GM18907 (cell line): ENCODE results near the gene RASGEF1B.

Experiments
- ATAC-seq: cut with Tn5 transposase; IDR thresholded peaks from one replicate; pipeline ENCODE4 v1.9.1; 2021; ENCODE audit warnings: mild to moderate bottlenecking, moderate library complexity; ENCODE audit not compliant: unreplicated experiment

Gene RASGEF1B

DNA sequence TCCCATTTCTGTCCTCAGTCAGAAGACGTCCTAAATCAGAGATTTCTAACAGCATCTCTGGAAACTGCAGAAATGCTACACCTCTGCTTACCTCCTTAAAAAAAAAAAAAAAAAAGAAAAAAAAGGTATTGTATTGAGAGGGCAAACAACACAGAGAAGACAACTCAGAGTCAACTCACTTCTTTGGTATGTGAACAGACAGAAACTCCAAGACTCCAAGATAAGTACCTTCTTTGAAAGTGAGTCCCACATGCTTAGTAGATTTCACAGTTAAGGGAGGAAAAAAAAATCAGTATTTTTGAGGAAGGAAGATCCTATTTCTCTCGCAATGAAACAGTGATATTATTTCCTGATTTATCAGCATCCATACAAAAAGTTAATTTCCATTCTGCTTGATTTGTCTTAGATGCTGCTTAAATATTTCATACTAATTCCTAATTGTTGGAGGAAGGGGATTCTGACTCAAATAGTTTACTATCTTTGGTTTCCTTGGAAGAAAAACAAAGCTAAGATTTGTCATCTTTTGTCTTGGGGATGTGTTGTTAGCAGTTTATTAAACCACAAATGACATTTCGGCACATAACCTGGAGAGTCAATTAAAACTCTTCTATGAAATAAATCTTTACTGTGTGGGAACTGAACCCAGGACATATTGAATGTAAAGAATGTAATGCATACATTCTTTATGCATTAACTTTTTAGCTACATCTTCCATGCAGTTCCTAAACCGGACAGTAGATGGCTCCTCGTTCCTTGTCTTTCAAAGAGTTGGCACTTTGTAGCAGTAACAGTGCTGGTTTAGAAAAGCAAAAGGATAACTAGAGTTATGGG, 4.7 kb downstream of the RASGEF1B start:
- no peak for ATAC-seq

DNA sequence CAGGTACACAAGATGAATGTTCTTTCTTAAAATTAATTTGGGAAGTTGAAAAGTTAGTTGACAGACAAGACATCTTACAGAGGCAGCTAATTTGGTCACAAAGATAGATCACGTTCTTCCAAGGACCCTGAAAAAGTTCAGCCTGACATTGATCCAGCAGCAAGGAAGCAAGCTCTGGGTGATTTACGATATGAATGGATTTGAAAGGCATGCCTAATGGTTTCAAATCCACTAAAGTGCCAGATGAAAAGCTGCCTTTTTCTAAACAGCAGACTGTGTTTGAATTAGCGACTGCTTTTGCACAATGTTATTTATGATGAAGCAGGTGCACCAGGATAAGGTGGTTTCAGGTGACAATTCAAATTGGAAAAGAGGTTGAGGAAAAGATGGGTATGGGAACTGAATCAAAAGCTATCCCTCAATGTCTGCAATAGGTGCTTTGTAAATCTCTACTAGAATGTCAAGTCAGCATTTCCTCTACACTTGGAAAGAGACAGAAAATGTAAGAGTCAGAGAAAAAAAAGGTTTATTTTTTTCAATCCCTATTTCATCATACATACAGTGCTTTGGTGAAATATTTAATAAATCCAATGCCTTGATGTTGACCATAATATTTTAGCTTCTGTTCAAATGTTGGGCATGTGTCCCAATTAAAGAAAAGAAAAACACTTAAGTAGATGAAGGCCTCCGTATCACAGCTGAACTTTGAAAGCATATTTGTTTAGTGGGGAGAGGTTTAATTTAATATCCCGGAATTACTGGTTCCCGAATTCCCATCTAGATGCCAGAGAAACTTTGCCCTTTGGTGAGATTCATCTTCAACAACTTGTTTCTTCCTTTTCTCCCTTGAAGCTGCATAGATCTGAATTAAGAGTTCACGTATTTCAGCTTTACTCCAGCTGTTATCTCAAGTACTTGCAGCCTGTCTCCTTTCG, 6.0 kb downstream of the RASGEF1B start:
- no peak for ATAC-seq

DNA sequence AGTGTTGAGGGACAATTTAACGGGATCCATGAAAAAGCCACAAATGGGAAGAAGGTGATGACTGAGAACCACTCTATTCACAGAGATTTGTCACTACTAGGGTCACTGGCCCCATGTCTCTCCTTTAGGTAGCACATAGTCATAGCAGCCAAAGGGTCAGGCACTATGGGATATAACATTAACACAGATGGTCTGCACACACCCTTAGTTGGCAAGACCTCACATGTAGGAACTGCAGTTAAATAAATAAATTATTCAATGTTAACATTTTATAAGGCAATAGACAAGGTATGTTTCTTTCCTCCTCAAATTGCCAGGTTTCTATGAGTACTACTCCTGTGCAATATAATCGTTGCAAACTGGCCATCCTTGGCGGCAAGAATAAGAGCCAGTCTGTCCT, 10.9 kb downstream of the RASGEF1B start:
- ATAC-seq, result no peak

DNA sequence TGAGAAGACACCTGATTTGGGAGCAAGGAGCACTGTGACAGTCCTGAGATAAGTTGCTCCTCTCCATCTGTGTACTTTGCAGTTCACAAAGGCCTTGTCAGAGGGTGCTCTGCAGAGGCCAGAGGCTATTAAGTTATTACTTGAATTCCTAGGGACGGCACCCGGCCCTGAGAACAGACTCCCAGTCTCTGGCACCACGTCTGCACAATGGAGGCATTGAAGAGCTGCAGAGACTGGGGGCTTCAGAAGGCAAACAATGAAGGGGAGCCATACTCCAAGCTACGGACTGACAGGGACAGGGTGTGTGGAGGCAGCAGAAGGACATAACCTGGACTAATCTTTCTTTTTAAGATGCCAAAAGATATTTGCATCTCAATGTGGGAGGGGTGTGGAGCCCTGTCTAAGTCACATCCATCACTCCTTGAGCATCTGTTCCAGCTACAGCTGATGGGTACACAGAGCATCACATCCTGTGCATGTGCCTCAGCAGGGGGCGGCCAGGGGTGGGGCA, 11.5 kb downstream of the RASGEF1B start:
- ATAC-seq, result no peak

DNA sequence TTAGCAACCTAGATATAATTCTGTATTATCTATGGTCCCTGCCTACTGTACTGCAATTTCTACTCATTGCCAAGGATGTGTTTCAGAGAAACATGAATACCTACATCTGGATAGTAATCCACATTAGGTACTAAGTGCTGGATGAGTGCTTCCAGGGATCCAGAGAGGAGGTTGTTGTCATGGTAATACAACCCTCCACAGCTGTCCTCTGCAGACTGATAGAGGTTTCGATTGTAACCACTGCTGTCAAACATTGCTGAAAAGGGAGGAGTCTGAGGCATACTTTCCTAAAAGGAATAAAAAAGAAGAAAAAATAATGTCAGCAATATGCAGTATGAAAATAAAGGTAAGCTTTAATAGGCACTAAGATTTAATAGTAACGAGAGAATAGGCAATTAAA, 12.5 kb downstream of the RASGEF1B start:
- no peak for ATAC-seq

DNA sequence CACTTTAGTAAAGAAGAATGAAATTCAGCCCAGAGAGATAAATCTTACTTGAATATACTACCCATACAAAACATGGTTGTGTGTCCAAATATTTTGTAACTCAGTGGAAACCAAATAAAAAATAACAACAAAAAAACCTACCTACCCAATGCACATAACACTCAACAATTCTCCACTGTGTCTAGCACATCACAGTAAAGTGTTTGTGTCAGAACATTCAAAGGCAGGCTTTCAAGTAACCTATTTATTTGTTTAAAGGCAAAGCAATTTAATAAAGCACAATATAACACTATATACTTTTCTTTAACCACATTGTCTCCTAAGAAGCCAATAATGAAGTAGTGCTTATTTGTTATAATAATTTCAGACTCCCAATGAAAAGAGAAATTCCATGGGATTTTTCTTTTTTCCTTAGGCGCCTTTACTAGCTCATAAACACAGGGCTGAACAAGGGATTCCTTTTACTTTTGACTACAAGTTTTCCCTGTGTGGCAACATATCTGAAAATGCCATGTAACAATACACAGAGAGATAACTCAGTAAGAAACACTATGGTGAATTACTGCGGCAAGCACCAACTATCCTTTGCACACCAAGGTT, 13.7 kb downstream of the RASGEF1B start:
- ATAC-seq, result no peak

DNA sequence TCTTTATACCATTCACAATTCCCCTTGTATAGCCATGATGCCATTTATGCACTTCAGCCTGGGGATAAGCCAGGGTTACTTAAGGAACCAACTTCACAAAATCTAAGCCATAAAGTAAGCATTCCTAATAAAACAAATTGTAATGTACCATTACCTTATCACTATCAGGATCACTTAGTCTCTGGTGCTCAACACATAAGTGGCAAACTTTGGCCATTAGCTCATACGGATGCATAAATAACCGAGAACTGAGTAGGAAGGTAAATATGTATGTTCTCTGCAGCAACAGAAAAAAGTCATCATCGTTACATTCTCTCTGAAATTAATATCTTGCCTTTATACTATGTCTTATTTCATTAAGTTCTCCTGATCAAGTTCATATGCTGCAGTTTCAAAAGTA, 14.4 kb downstream of the RASGEF1B start:
- no peak for ATAC-seq

DNA sequence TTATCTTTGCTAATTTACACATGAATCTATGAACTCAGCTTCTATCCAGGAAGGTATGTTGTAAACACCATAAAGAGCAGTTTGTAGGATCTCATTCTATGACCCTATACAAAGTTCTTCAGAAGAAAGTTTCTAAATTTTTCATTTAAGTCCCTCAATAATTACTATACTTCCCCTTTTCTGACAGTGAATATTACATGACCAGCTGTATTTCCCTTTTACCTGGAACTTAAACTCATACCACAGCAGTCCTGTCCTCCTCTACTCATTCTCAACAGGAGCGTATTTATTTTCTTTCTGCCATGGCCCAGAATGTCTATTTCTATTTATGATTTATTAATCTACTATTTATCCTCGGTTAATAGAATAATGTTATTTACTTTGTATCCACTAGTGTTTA, 15.8 kb downstream of the RASGEF1B start:
- no peak for ATAC-seq

DNA sequence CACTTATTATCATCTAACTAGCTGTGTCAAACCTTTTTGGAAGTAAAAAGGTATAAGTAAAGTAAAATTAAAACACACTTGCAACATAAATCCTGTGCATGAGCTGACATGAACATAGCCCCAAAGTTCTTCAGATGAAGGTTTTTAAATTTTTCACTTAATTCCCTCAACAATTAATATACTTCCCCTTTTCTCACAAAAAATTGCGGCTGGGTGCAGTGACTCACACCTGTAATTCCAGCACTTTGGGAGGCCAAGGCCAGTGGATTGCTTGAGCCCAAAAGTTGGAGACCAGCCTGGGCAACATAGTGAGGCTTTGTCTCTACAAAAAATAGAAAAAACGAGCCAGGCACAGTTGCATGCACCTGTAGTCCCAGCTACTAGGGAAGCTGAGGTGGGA, 16.8 kb downstream of the RASGEF1B start:
- ATAC-seq, result no peak

DNA sequence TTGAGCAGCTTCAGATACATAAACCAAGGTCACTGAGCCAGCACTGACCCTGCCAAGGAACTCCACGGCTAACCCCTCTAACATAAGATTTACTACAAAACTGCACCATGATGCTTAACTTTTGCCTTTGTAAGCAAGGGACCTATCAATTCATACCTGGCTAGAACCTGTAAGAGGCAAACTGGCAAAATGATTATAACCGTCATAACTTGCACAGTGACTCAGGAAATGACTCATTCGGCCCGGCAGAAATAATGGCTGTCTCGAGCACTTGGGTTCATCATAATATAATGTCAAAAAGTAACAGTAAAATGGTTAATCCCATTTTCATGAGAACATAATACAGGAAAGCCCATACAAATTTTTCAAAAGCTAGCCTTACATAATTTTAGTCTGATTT, 17.2 kb downstream of the RASGEF1B start:
- no peak for ATAC-seq

DNA sequence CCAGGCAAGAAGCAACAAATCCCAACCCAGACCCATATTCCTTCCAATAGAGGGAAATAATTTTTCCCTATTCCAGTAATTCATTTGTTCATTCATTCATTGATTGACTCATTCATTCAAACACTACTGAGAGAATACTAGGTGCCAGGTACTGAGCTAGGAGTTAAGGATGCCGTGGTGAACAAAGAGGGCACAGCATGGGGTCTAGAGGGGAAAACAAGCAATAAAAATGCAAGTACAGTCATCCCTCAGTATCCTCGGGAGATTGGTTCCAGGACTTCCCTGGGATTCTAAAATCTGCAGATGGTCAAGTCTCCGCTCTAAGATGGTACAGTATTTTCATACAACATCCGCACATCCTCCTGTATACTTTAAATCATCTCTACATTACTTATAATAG, 18.7 kb downstream of the RASGEF1B start:
- no peak for ATAC-seq

DNA sequence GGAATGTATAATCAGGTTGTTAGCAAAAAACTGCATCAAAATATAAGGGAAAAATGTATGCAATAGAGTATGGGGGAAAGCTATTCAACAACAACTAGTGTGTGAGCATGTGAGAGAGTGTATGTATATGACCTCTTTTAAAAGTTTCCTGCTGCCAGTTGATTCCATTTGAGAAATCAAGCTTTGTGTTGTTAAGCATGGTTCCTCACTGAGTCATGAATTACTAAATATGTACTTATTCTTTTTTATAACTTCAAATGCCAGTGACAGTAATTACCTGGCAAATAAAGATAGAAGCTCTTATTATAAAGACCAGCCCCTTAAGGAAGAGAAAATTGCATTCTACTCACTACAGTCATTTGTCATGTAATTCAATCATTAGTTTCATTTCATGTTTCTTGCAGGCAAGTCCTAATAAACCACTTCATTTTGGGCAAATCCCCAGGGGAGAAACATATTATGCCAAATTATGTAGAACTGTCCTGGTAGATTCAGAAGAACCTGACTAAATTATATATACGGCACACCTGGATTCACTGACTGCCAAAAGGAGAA, 19.2 kb downstream of the RASGEF1B start:
- no peak for ATAC-seq

DNA sequence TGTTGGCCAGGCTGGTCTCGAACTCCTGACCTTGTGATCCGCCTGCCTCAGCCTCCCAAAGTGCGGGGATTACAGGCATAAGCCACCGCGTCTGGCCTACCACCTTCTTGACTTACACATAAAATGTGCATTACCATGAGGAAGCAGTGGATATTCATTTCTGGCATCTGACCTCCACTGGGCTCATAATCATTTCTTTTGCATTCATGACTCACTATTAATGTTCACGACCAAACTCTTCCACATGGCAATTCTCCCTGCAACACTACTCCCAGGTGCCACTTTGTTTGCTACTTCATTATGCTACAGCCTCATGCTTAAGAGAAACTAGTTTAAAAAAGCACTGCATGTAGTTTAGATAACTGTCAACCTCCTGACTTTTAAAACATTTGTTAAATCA, 22.7 kb downstream of the RASGEF1B start:
- no peak for ATAC-seq

DNA sequence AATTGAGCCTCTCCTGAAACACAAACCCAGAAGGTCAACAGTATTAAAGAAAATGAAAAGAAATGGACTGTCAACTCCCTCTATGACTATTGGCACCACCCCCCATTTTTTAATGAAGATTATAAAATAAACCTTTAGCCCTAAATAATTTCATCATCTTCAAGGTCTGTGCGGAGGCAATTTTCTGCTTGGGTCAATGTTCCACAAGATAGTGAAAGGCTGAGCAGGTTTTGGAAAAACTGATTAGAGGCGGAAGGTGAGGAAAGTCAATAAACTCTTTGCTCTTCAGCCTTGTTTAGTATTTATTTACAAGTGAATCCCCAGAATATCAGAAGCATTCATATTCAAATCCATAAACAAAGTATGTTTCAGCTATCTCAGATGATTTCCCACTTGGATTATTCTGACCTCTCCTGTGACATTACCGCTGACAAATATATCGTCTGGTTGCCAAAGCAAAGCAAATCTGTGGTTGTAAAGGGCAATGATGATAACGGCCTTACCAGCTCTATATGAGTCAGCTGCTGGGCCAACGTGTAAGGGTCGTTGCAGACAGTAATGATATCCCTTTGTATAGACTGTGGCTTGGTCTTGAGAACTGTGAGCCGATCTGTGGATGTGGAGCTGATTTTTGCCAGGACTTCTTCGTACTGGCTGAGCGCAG, 24.0 kb downstream of the RASGEF1B start:
- ATAC-seq, result no peak

DNA sequence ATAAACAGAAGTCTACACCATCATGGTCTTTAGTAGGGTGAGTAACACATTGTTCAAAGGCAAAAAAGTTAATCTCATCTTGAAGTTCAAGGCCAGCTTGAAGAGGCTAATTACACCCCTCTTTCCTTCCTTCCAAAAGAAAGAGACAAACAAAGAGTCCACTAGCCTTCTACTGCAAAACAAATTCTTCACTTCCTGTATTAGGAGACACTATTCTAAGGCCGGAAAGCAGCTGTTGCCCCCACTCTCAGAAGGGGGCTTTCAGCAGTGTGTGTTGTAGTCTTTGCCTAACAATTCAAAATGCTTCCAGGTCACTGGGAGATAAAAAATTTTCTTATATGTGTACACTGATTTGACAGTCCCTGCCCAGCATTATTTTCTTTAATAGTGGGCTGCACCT, 25.1 kb downstream of the RASGEF1B start:
- no peak for ATAC-seq

DNA sequence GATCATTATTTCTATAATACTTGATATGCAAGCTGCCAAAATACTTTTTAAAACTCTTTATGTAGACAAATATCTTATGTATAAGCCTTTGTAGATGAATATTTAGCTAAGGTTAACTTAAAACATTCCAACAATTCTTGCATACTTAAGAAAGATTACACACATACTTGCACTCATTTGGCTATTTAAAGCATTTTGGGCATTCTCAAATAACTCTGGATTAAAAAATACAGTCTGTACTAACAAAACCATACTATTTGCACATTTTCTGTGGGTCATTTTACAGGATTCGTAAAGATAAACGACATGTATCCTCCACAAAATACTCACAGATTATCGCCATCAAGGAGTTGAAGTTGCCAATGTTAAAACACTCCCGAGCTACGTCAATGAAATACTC, 26.5 kb downstream of the RASGEF1B start:
- no peak for ATAC-seq

DNA sequence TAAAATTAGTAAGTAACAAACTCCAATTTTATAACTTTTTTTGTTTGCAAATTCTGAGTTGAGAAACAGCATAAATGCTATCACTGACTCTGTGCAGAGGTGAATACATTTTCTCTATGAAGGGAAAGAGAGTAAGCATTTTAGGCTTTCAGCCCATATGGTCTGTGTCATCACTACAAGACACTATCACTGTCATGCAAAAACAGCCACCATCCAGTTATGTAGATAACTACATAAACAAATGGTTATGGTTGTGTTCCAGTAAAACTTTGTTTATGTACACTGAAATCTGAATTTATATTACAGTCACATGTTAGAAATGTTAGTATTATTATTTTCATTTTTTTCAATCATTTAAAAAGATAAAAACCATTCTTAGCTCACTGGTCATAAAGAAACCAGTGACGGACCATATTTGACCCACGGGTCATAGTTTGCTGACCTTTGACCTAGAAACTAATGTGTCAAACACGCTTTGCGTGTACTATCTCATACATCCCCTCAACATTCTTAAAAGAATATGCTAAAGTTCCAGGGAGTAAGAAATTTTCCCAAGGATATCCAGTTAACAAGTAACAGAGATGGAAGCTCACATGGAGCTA, 29.1 kb downstream of the RASGEF1B start:
- no peak for ATAC-seq

DNA sequence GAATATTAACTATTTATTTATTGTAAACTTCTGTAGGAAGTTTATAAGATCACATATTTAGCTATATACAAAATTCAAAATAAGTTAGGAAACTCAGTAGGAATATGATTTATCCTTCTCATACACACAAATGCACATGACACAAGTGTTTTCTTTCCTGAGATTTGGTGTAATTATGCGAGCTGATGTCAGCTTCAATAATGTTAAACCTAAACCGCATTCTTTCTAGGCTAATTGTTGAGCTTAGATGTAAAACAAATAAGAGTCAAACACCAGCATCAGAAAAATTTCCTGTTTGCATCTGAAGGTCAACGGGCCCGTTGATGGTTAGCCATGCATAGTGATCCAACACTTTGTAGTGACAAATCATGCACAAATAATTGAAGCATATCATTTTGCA, 30.8 kb downstream of the RASGEF1B start:
- ATAC-seq, result no peak

DNA sequence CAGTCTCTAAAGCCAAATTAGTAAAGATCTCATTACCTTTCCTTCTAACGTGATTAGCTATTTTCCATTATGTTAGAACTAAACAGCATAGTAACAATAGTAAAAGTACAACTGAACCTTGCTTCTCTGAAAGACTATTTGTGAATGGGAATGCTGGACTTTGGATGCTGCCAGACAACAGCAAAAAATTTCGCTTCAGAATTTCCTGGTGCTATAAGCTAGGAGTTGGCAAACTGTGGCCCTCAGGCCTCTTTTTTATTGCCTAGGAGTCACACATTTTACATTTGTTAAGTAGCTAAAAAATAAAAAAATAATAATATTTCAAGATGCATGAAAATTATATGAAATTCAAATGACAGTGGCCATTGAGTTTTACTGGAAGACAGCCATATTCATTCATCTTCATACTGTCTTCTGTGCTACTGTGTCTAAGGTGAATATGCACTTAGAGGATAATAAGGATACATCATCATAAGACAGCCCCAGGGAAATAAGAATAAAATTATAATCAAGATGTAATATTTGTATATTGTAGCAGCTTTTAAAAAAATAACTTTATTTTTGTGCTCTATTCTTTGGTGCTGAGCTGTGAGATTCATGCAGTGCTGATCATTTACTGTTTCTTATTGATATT, 34.6 kb downstream of the RASGEF1B start:
- ATAC-seq, result no peak

DNA sequence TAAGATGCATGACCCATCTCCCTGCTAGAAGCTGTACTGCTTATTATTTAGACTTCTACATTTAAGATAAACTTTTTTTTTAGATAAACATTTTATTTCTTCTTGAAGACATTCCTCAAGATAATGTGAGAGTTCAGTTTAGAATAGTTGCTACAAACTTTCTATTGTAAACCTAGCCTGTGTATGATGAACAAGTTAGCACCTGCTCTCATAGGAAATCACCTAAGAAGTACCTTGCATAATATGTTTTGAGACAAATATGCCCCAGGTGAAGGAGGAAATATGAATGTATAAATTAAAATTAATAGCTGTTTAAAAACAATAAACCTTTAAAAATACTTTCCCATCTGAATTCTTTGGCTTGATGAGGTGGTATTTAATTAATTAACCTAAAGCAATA, 35.6 kb downstream of the RASGEF1B start:
- ATAC-seq, result no peak
